Stimulated activated CD8-positive, alpha-beta memory T cell treated with anti-CD3 and anti-CD28 coated beads, Interleukin-15, amount 100 ng/mL, for 4 hours (primary cell): ENCODE results near the gene CLNK.

Source experiments
- DNase-seq, 2 donors: peaks; one replicate each; pipeline ENCODE4 v3.0.0-alpha.2; 2020; ENCODE audit warnings: low read depth in 2 of 2

CLNK gene

DNA sequence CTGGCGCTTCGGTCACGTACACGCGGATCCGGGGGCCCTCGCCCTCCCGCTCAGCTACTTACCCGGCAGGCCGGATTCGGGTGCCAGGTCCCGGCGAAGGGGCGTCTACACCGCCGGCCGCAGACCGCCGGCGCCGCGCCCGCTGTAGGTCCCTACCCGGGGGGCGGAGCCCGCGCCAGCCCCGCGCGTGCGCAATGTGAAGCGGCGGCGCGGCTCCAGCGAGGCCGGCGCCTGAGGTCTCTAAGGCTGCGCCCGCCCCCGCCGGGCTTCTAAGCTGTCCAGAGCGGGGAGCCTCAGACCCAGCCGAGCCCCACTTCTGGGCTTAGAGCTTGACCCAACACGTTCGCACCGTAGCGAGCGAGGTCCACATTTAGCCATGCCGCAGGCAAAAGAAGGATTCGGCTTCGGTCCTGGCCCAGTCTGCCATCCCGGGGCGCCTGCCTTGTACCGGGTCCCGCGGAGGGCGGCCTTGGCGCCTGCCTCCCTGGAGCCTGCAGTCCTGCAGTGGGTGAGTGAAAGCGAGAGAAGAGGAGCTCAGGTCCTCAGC, 227.2 kb downstream of the CLNK start, which contains the start of gene ZNF518B:
ZNF518B (minus strand) TSS at position 172 of the 547 bp plus-strand sequence. CDS start 11,098 bp downstream, outside the sequence.
- peak; percentile 56 to 64 for DNase-seq

GRCh38 chr4:10456595-10457254, 227.8 kb downstream of the CLNK start:
- peak; percentile 18 to 26 for DNase-seq

DNA sequence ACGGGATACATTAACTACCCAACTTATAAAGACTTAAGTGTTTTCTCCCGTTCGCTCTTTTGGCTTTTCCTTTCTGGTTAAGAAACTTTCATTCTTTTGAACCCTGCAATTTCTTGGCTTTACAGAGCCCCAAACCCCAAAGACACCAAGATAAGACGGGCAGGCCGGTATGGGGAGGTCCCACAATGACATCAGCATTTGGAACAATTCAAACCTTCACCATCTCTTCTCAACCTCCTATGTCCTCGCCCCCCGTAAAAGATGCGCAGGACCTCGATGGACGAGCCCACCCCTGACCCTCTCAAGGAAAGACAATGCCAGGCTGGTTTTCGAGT, 228.3 kb downstream of the CLNK start:
- DNase-seq = no peak

DNA sequence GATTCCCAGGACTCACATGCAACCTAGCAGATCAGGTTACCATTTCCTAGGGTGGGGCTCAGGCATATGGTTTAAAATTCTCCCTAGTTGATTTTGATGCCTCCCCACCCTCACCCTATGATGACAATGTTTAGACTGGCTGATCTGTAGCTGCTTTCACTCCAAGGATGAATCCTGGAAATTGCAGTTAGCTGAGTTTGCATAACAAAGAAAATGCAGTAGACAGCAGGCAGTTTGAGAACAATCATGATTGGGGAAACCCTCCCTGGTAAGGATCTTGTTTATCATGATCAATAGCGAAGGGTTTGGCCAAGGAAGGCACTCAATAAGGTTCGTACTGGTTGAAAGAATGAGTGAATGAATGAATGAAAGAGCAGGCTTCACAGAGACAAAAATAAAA, 229.4 kb downstream of the CLNK start:
- DNase-seq = no peak

GRCh38 chr4:10454726-10455125, 229.8 kb downstream of the CLNK start:
- DNase-seq = no peak

DNA sequence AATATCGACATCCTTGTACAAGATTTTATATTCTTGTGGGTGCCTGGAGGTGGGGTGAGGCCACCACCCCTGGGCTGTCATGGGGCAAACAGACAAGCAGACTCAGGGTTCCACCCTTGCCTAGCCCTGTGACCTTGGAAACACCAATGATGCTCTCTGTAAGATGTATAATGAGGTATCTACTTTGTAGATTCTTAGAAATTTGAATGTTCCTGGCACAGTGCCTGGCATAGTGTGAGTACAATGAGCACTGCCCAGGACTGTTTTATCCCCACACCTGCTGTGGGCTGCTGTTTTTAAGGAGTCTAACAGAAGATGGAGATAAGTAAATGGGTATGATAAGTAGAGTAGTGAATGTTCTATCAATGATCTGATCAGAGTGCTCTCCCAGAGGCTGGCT, 230.4 kb downstream of the CLNK start:
- no peak for DNase-seq

- no peak for DNase-seq
Measured at GRCh38 chr4:10448991-10449390, 235.6 kb downstream of the CLNK start.

DNA sequence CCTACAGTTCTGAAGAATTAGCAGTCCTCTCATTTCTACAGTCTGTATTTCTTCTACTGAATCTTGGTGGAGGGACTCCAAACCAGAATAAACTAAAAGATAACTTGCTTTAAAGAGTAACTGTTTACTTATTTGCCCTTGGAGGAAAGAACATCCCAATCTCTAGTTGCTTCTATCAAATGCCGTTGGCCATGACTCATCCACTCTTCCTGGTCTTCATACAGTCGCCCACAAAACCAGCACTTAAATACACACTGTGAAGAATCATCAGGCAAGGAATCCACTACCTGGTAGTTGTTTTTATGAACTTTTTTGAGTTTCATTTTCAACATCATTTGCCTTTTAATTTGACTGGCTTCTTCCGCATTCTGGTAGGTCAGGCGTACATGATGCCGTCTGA, 241.6 kb downstream of the CLNK start:
- DNase-seq = no peak

- DNase-seq = no peak
Measured at GRCh38 chr4:10441512-10441911, 243.1 kb downstream of the CLNK start.

DNA sequence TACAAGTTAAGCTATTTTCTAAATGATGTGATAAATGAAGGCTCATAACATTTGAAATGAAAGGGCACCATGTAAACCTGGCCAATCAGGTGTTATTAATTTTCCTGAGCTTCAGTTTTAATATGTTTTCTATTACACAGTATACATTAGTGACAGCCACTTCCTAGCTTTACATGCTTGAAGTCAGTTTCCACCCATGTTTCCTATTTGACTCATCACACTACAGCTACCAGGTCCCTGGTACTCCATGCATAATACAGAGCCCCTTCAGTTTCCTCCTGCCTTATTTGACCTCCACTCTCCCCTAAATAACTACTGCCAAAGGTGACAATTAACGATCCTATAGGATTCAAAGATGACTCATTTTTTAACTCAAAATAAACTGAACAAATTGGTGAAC, 245.6 kb downstream of the CLNK start:
- DNase-seq = no peak

GRCh38 chr4:10437735-10438134, 246.8 kb downstream of the CLNK start:
- no peak for DNase-seq
